Measurements from ENCODE around the gene ID3. TPM values are rescaled to one million over a fixed set of nuclear protein-coding genes. Genes with fewer than 3 reads are reported as not detected.

The ID3 gene
- total RNA-seq, 1 donor from 2014 or later, result 99.9 TPM

DNA sequence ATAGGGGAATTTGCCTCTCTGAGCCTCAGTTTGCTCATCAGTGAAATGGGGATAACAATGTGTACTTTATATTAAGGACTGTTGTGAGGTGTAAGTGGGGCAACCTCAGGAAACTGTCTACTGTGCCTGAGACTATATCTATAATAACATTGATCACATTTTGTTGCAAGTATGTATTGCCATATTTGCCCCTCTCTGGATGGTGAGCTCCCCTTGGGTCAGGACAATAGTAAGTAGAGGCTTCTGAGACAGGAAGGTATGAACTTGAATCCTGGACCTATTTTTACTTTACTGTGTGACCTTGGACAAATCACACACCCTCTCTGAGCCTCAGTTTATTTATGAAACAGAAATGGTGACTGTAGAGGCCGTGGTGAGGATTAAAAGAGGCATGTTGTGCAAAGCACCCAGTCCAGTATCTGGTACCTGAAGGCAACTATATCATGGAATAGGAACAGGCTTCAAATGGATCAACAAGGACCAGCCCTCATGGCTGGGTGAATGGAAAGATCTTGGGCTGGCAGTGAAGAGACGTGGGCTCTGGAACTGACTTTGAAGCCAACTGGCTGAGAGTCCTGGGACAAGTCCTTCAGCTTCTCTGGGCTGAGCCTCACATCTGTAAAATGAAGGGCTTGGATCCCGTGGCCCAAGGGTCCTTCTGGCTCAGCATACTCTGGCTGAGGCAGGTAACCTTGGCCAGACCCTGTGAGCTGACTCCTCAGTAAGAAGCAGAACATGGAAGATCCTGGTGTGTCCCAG, 35.0 kb upstream of the ID3 start:
- H3F3A ChIP-seq (ENCODE audit: low read depth), result peaks cover 57% of the 10 kb centered on the region
- H3K36me3 ChIP-seq, result no peaks in the 10 kb centered on the region
- no peak overlapping the region for H2AFZ ChIP-seq (replicated peaks)
- no peak overlapping the region for H3K4me3 ChIP-seq
- H3K9me3 Mint-ChIP-seq, result no peaks in the 10 kb centered on the region
- peaks cover 16% of the 10 kb centered on the region for H3K27me3 Mint-ChIP-seq (ENCODE audit: insufficient read depth, low read depth)
- no peaks in the 10 kb centered on the region for H3K27me3 ChIP-seq
- no peak overlapping the region for H3K27ac ChIP-seq
- H3K9ac ChIP-seq, result no peak overlapping the region
- H3K9me3 ChIP-seq (ENCODE audit: low read depth), result no peaks in the 10 kb centered on the region
- DNase-seq (ENCODE audit: low spot score), result no peak
- no peaks in the 10 kb centered on the region for H3K36me3 Mint-ChIP-seq
- H4K20me1 ChIP-seq (ENCODE audit: low read depth), result no peaks in the 10 kb centered on the region
- peak overlapping the region; percentile 85 for H3K27ac Mint-ChIP-seq
- no peak overlapping the region for H3K4me2 ChIP-seq
- peak overlapping the region; percentile 65 for H3K4me3 Mint-ChIP-seq
- H3K79me2 ChIP-seq (ENCODE audit: low read depth), result no peaks in the 10 kb centered on the region
- TF ChIP-seq, protein P1, sequence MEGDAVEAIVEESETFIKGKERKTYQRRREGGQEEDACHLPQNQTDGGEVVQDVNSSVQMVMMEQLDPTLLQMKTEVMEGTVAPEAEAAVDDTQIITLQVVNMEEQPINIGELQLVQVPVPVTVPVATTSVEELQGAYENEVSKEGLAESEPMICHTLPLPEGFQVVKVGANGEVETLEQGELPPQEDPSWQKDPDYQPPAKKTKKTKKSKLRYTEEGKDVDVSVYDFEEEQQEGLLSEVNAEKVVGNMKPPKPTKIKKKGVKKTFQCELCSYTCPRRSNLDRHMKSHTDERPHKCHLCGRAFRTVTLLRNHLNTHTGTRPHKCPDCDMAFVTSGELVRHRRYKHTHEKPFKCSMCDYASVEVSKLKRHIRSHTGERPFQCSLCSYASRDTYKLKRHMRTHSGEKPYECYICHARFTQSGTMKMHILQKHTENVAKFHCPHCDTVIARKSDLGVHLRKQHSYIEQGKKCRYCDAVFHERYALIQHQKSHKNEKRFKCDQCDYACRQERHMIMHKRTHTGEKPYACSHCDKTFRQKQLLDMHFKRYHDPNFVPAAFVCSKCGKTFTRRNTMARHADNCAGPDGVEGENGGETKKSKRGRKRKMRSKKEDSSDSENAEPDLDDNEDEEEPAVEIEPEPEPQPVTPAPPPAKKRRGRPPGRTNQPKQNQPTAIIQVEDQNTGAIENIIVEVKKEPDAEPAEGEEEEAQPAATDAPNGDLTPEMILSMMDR (IDR thresholded peaks at IDR 0.05), result no peak
- TF ChIP-seq EZH2 (IDR thresholded peaks at IDR 0.05) (no peak), EZH2phosphoT487 (IDR thresholded peaks at IDR 0.05) (no peak)
- H3K4me1 ChIP-seq, result peaks cover 50% of the 10 kb centered on the region
- peaks cover 76% of the 10 kb centered on the region for H3K4me1 Mint-ChIP-seq

DNA sequence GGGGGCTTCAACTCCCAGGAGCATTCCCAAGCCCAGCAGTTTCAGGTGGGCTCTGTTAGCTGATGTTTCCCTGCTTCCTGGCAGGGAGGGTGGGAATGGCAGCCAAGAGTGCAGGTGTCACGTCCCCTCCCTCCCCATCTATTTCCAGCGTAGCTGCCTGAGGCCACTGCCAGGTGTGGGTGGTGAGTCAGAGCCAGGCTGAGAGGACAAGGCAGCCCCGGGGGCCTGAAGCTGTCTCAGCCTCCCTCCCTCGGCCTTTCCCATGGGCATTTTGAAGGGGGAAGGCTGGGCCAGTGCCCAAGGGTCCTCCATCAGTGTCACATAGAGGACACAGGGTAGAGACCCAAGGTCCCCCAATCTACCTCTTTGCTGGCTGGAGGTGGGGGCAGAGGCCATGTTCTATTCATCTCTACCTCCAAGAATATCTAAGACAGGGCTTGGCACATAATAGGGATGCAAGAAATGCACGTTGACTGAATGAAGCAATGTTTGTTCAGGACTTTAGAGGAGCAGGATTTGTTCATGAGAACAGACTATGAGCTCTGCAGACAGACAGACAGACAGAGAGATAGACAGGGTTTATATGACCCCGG, 34.4 kb upstream of the ID3 start:
- H3K9me3 Mint-ChIP-seq, result no peaks in the 10 kb centered on the region
- peaks cover 76% of the 10 kb centered on the region for H3K4me1 Mint-ChIP-seq
- no peaks in the 10 kb centered on the region for H3K36me3 Mint-ChIP-seq
- H3K4me3 Mint-ChIP-seq, result peak overlapping the region; percentile 39
- no peak overlapping the region for H3K9ac ChIP-seq
- no peak overlapping the region for H3K4me3 ChIP-seq
- TF ChIP-seq, protein P1 (IDR thresholded peaks at IDR 0.05), result no peak
- TF ChIP-seq EZH2phosphoT487 (IDR thresholded peaks at IDR 0.05) (no peak), EZH2 (IDR thresholded peaks at IDR 0.05) (no peak)
- H3K4me2 ChIP-seq, result no peak overlapping the region
- H4K20me1 ChIP-seq (ENCODE audit: low read depth), result no peaks in the 10 kb centered on the region
- H3K79me2 ChIP-seq (ENCODE audit: low read depth), result no peaks in the 10 kb centered on the region
- no peak for DNase-seq (ENCODE audit: low spot score)
- H2AFZ ChIP-seq (replicated peaks), result no peak overlapping the region
- peaks cover 45% of the 10 kb centered on the region for H3K4me1 ChIP-seq
- peak overlapping the region; percentile 65 for H3K27ac Mint-ChIP-seq
- H3K27ac ChIP-seq, result no peak overlapping the region
- H3F3A ChIP-seq (ENCODE audit: low read depth), result peaks cover 51% of the 10 kb centered on the region
- H3K9me3 ChIP-seq (ENCODE audit: low read depth), result no peaks in the 10 kb centered on the region
- H3K27me3 Mint-ChIP-seq (ENCODE audit: insufficient read depth, low read depth), result peaks cover 20% of the 10 kb centered on the region
- H3K36me3 ChIP-seq, result no peaks in the 10 kb centered on the region
- H3K27me3 ChIP-seq, result no peaks in the 10 kb centered on the region

DNA sequence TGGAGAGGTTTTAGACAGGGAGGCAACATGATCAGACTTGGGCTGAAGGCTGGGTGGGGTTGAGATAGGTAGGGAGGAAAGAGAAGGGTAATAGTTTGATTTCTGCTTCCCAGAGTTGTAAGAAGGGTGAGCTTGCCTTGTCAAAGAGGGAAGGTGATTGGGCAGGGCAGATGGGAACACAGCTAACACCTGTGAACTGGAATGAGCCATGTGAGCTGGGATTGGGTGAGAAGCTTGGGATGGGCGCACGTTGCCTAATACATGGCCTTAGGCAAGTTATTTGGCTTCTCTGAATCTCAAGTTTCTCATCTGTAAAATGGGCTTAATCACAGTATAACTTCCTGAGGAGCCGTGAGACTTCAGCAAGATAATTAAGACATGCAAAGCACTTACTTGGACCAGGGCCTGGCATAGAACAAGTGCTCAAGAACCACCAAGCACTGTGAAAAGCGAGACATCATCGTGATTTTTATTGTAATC, 33.8 kb upstream of the ID3 start:
- H3K4me3 ChIP-seq, result no peak overlapping the region
- H3K9me3 Mint-ChIP-seq, result no peaks in the 10 kb centered on the region
- no peaks in the 10 kb centered on the region for H3K27me3 ChIP-seq
- no peaks in the 10 kb centered on the region for H4K20me1 ChIP-seq (ENCODE audit: low read depth)
- H3K27ac Mint-ChIP-seq, result peak overlapping the region; percentile 22
- H3K4me1 Mint-ChIP-seq, result peaks cover 76% of the 10 kb centered on the region
- TF ChIP-seq, protein P1 (IDR thresholded peaks at IDR 0.05), result no peak
- TF ChIP-seq EZH2phosphoT487 (IDR thresholded peaks at IDR 0.05) (no peak), EZH2 (IDR thresholded peaks at IDR 0.05) (no peak)
- DNase-seq (ENCODE audit: low spot score), result no peak
- H3K36me3 ChIP-seq, result no peaks in the 10 kb centered on the region
- H3F3A ChIP-seq (ENCODE audit: low read depth), result peaks cover 45% of the 10 kb centered on the region
- no peak overlapping the region for H3K9ac ChIP-seq
- no peak overlapping the region for H3K4me2 ChIP-seq
- H3K79me2 ChIP-seq (ENCODE audit: low read depth), result no peaks in the 10 kb centered on the region
- H3K9me3 ChIP-seq (ENCODE audit: low read depth), result no peaks in the 10 kb centered on the region
- no peaks in the 10 kb centered on the region for H3K36me3 Mint-ChIP-seq
- H3K4me3 Mint-ChIP-seq, result peak overlapping the region; percentile 7
- no peak overlapping the region for H3K27ac ChIP-seq
- H2AFZ ChIP-seq (replicated peaks), result no peak overlapping the region
- H3K4me1 ChIP-seq, result peaks cover 41% of the 10 kb centered on the region
- peaks cover 20% of the 10 kb centered on the region for H3K27me3 Mint-ChIP-seq (ENCODE audit: insufficient read depth, low read depth)

All from neural progenitor cell (in vitro differentiated cells).